GM06990 (cell line): ENCODE measurements around the gene HCFC2.
"Not testable (repeated sequence)": the region's sequence is repeated elsewhere in the genome, so short reads cannot be mapped to it uniquely, and the experiment has no call there.

Source experiments
- DNase-seq: peaks from one replicate; pipeline ENCODE4 v3.0.0-alpha.2; 2011; ENCODE audit not compliant: insufficient read length; ENCODE audit errors: extremely low read depth
- H3K27me3 ChIP-seq: replicated peaks from 2 replicates; pipeline ENCODE4 v1.6.0; 2011; ENCODE audit warnings: low read length; ENCODE audit not compliant: control insufficient read depth, insufficient read depth
- H3K36me3 ChIP-seq: 2 replicates; pipeline ENCODE4 v1.5.1; 2011; ENCODE audit warnings: low read length; ENCODE audit not compliant: control insufficient read depth, insufficient read depth
- H3K4me3 ChIP-seq: replicated peaks from 2 replicates; pipeline ENCODE4 v1.5.1; 2011; ENCODE audit warnings: low read depth, mild to moderate bottlenecking, control low read depth, low read length
- CTCF ChIP-seq: IDR thresholded peaks from 2 replicates; pipeline ENCODE4 v1.5.1; 2011; ENCODE audit warnings: low read length, control low read depth, mild to moderate bottlenecking, inconsistent platforms; ENCODE audit not compliant: insufficient read depth, poor library complexity, severe bottlenecking

Gene HCFC2

DNA sequence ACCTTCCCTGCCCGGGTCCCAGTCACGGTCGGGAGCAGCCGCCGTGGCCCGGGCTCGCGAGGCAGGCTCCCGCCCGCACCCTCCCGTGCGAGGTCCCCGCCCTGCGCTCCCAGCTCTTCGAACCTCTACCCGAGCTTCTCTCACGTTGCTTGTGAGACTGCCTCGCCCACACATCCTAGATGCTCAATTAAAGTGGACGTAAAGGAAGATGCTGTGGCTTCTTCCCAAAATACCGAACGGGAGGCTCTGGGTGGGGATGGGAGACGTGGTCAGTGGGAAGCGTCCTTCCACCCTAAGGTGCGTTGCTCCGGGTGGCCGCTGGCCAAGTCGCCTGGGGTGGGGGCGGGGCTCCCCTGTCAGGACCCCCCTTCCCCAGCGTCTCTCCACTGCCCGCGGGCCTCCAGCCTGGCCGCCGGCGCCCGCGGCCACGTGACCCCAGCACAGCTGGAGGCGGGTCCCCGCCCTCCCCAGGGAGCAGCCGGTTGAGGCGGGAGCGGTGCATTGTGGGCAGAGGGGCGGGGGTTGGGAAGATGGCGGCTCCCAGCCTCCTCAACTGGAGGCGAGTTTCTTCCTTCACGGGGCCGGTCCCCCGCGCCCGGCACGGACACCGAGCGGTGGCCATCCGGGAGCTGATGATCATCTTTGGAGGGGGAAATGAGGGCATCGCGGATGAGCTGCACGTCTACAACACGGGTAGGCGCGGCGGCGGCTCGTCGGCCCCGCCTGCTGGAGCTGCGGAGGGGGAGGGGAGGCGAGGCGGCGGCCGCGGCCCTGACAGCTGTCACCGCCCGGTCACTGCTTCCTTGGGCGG is at the start of gene HCFC2:
Gene HCFC2 (plus strand): TSS at position 501 of the 811 bp plus-strand sequence. CDS start 30 bp downstream, at position 531.
- Histone ChIP-seq H3K27me3 (no peaks in the 10 kb centered on the region), H3K36me3 (no peaks in the 10 kb centered on the region), H3K4me3 (peak within 1 kb of the TSS; percentile 95)
- DNase-seq: peak; percentile 92
- TF ChIP-seq CTCF: no peak

GRCh38 chr12:104021862-104022261 is 42.5 kb upstream of the HCFC2 start:
- not testable (repeated sequence) for H3K4me3 ChIP-seq, DNase-seq, H3K27me3 ChIP-seq, H3K36me3 ChIP-seq

GRCh38 chr12:104022786-104023185 is 41.5 kb upstream of the HCFC2 start:
- DNase-seq: no peak
- TF ChIP-seq CTCF: no peak
- no peaks in the 10 kb centered on the region for H3K27me3 ChIP-seq
- no peak overlapping the region for H3K4me3 ChIP-seq
- H3K36me3 ChIP-seq: no peaks in the 10 kb centered on the region

DNA sequence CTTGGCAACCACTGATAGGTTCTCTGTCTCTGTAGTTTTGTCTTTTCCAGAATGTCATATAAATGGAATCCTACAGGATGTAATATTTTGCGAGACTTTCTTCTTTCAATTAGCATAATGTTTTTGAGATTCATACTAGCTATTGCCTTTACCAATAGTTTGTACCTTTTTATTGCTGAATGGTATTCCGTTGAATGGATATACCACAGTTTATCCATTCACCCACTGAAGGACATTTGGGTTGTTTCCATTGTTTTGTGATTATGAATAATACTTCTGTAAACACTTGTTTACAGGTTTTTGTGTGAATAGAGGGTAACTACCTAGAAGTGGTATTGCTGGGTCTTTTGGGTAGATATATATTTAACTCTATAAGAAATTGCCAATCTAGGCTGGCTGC is 40.6 kb upstream of the HCFC2 start:
- Histone ChIP-seq H3K27me3 (no peaks in the 10 kb centered on the region), H3K4me3 (no peak overlapping the region), H3K36me3 (no peaks in the 10 kb centered on the region)
- TF ChIP-seq CTCF: no peak
- no peak for DNase-seq

DNA sequence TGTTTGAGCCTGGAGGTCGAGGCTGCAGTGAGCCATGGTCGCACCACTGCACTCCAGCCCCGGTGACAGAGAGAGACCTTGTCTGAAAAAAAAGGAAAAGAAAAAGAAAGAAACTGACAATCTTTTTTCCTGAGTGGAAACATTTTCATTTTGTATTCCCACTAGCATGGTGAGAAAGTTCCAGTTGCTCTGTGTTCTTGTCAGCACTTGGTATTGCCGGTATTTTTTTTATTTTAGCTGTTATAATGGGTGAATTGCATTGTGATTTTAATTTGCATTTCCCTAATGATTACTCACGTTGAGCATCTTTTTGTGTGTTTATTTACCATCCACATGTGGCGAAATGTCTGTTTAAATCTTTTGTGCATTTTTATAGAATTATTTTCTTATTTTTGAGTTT is 40.0 kb upstream of the HCFC2 start:
- DNase-seq: no peak
- H3K36me3 ChIP-seq: no peaks in the 10 kb centered on the region
- H3K4me3 ChIP-seq: no peak overlapping the region
- no peaks in the 10 kb centered on the region for H3K27me3 ChIP-seq
- no peak for TF ChIP-seq CTCF

DNA sequence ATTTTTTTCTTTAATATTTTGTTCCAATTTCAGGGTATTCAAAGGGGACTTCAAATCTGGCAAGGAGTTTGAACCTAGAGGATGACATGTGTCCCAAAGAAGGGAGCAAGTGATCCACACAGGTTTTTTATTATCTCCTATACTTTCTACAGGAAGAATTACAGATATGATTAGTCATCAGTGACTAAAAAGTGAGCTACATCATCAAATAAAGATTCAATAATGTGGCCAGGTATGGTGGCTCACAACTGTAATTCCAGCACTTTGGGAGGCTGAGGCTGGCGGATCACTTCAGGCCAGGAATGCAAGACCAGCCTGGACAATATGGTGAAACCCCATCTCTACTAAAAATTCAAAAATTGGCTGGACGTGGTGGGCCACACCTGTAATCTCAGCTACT is 38.6 kb upstream of the HCFC2 start:
- no peaks in the 10 kb centered on the region for H3K36me3 ChIP-seq
- H3K27me3 ChIP-seq: no peaks in the 10 kb centered on the region
- H3K4me3 ChIP-seq: no peak overlapping the region
- DNase-seq: no peak
- TF ChIP-seq CTCF: no peak
